Kidney epithelial cell (primary cell): Measurements from ENCODE around the gene KCP. TPM values are rescaled to one million over a fixed set of nuclear protein-coding genes. Genes with fewer than 3 reads are reported as not detected.

Experiments
- DNase-seq: peaks from one replicate; pipeline ENCODE4 v3.0.0-alpha.2; 2010; ENCODE audit warnings: low read depth
- H3K27me3 ChIP-seq: 2 replicates; pipeline ENCODE4 v1.6.0; 2011; ENCODE audit warnings: low read length; ENCODE audit not compliant: control insufficient read depth, insufficient read depth
- H3K36me3 ChIP-seq: 2 replicates; pipeline ENCODE4 v1.5.1; 2011; ENCODE audit warnings: low read length; ENCODE audit not compliant: control insufficient read depth, insufficient read depth
- H3K4me3 ChIP-seq: 2 replicates; pipeline ENCODE4 v1.5.1; 2011; ENCODE audit warnings: low read depth, mild to moderate bottlenecking, control low read depth, low read length
- CTCF ChIP-seq: IDR thresholded peaks from 2 replicates; pipeline ENCODE4 v1.5.1; 2011; ENCODE audit warnings: mild to moderate bottlenecking, moderate library complexity, low read length, control low read depth, inconsistent platforms; ENCODE audit not compliant: insufficient read depth, poor library complexity, severe bottlenecking
- total RNA-seq: library from RNA; depleted of rRNA; stranded (reverse); fragments of >200 nt; gene quantifications from 2 replicates; pipeline ENCODE4 v1.2.3, GENCODE V29; 2015

The KCP gene
- total RNA-seq, 1 donor from 2014 or later: 1.3 TPM

- H3K36me3 ChIP-seq: peaks cover 1% of the 10 kb centered on the region
- peak overlapping the region; percentile 59 for H3K4me3 ChIP-seq
- H3K27me3 ChIP-seq: no peaks in the 10 kb centered on the region
- TF ChIP-seq CTCF: no peak
- DNase-seq: no peak
These were observed 77.7 kb downstream of the KCP start for GRCh38 chr7:128832880-128833147.

GRCh38 chr7:128831994-128832879, 78.3 kb downstream of the KCP start:
- DNase-seq: no peak
- Histone ChIP-seq H3K27me3 (no peaks in the 10 kb centered on the region), H3K36me3 (no peaks in the 10 kb centered on the region), H3K4me3 (peak overlapping the region; percentile 59)
- TF ChIP-seq CTCF: no peak

GRCh38 chr7:128831178-128831993, 79.1 kb downstream of the KCP start:
- no peaks in the 10 kb centered on the region for H3K27me3 ChIP-seq
- H3K4me3 ChIP-seq: peak overlapping the region; percentile 59

GRCh38 chr7:128830231-128831177, 80.0 kb downstream of the KCP start, which contains the start of gene FLNC:
Gene FLNC, plus strand, starts transcription at chr7:128830406. Its CDS starts 232 bp downstream, at chr7:128830638.
- Histone ChIP-seq H3K4me3 (peak within 1 kb of the TSS; percentile 59), H3K27me3 (no peaks in the 10 kb centered on the region), H3K36me3 (no peaks in the 10 kb centered on the region)
- TF ChIP-seq CTCF: no peak
- no peak for DNase-seq

More at GRCh38 chr7:128831178-128831993, 79.1 kb downstream of the KCP start:
- no peak for TF ChIP-seq CTCF
- DNase-seq: no peak
- H3K36me3 ChIP-seq: no peaks in the 10 kb centered on the region

GRCh38 chr7:128829391-128830166, 80.9 kb downstream of the KCP start:
- Histone ChIP-seq H3K36me3 (no peaks in the 10 kb centered on the region), H3K27me3 (no peaks in the 10 kb centered on the region), H3K4me3 (peak overlapping the region; percentile 24)
- no peak for DNase-seq
- TF ChIP-seq CTCF: no peak
